ENCODE results near the gene DGKI.
A peak's percentile ranks its signal among the peaks of the same experiment; 100 is the strongest.

Gene DGKI

GRCh38 chr7:137590756-137591305, 255.9 kb downstream of the DGKI start:
- Histone ChIP-seq H3K4me3 (ENCODE audit: low read length in 2 of 2) (no peak overlapping the region), H3K18ac (ENCODE audit: low read length) (no peak overlapping the region), H2BK5ac (ENCODE audit: low read length) (no peak overlapping the region), H3K9ac (ENCODE audit: low read depth, low read length, poor library complexity) (no peak overlapping the region), H4K8ac (ENCODE audit: low read depth, low read length) (no peak overlapping the region), H2AFZ (ENCODE audit: low read length) (peak overlapping the region; percentile 77), H2BK120ac (ENCODE audit: low read depth, low read length) (no peak overlapping the region), H3K9me3 (replicated peaks in 1 of 2; ENCODE audit: control insufficient read depth in 2 of 2, insufficient read depth in 1 of 2, low read depth in 1 of 2, low read length in 2 of 2) (no peaks in the 10 kb centered on the region), H3K27ac (replicated peaks; ENCODE audit: low read length) (no peak overlapping the region), H2BK15ac (ENCODE audit: low read length) (no peak overlapping the region), H2BK12ac (ENCODE audit: low read length) (no peak overlapping the region), H3K36me3 (replicated peaks in 1 of 2; ENCODE audit: control insufficient read depth in 2 of 2, insufficient read depth in 2 of 2, low read length in 2 of 2) (no peaks in the 10 kb centered on the region), H3K27me3 (ENCODE audit: control insufficient read depth in 3 of 3, insufficient read depth in 3 of 3, low read depth in 1 of 3, low read length in 3 of 3) (peaks cover 0 to 3% (median 0%) of the 10 kb centered on the region in 3 experiments), H2AK5ac (ENCODE audit: low read depth, low read length) (no peak overlapping the region), H3K4ac (ENCODE audit: low read length) (no peak overlapping the region), H4K91ac (ENCODE audit: low read depth, low read length, poor library complexity) (no peak overlapping the region), H3K23ac (ENCODE audit: low read depth, low read length, poor library complexity) (no peak overlapping the region), H3K79me1 (ENCODE audit: low read depth, low read length) (no peaks in the 10 kb centered on the region), H3K14ac (ENCODE audit: low read length) (no peak overlapping the region), H3K4me1 (ENCODE audit: control insufficient read depth in 2 of 2, insufficient read depth in 1 of 2, low read depth in 1 of 2, low read length in 2 of 2) (peaks cover 9 to 26% of the 10 kb centered on the region in 2 donors), H3K4me2 (ENCODE audit: insufficient read depth, low read length, poor library complexity, severe bottlenecking) (no peak overlapping the region)
- DNase-seq (ENCODE audit: low spot score), result no peak
- no CpG with 5 or more reads among the region's 15 CpGs for WGBS, 2 donors (ENCODE audit: extremely low coverage in 2 of 2, insufficient read length in 2 of 2, insufficient replicate concordance in 1 of 2)

GRCh38 chr7:137590071-137590755, 256.6 kb downstream of the DGKI start:
- no peak for DNase-seq (ENCODE audit: low spot score)
- Histone ChIP-seq H2BK12ac (ENCODE audit: low read length) (no peak overlapping the region), H4K91ac (ENCODE audit: low read depth, low read length, poor library complexity) (no peak overlapping the region), H4K8ac (ENCODE audit: low read depth, low read length) (no peak overlapping the region), H3K79me1 (ENCODE audit: low read depth, low read length) (no peaks in the 10 kb centered on the region), H2AK5ac (ENCODE audit: low read depth, low read length) (no peak overlapping the region), H3K9me3 (replicated peaks in 1 of 2; ENCODE audit: control insufficient read depth in 2 of 2, insufficient read depth in 1 of 2, low read depth in 1 of 2, low read length in 2 of 2) (no peaks in the 10 kb centered on the region), H3K14ac (ENCODE audit: low read length) (no peak overlapping the region), H3K18ac (ENCODE audit: low read length) (no peak overlapping the region), H2BK120ac (ENCODE audit: low read depth, low read length) (no peak overlapping the region), H3K27me3 (ENCODE audit: control insufficient read depth in 3 of 3, insufficient read depth in 3 of 3, low read depth in 1 of 3, low read length in 3 of 3) (peaks cover 0 to 3% (median 0%) of the 10 kb centered on the region in 3 experiments), H3K4ac (ENCODE audit: low read length) (no peak overlapping the region), H2BK5ac (ENCODE audit: low read length) (no peak overlapping the region), H3K9ac (ENCODE audit: low read depth, low read length, poor library complexity) (no peak overlapping the region), H2BK15ac (ENCODE audit: low read length) (no peak overlapping the region), H3K4me3 (ENCODE audit: low read length in 2 of 2) (no peak overlapping the region), H2AFZ (ENCODE audit: low read length) (peak overlapping the region; percentile 77), H3K4me2 (ENCODE audit: insufficient read depth, low read length, poor library complexity, severe bottlenecking) (no peak overlapping the region), H3K27ac (replicated peaks; ENCODE audit: low read length) (no peak overlapping the region), H3K36me3 (replicated peaks in 1 of 2; ENCODE audit: control insufficient read depth in 2 of 2, insufficient read depth in 2 of 2, low read length in 2 of 2) (no peaks in the 10 kb centered on the region), H3K4me1 (ENCODE audit: control insufficient read depth in 2 of 2, insufficient read depth in 1 of 2, low read depth in 1 of 2, low read length in 2 of 2) (peaks cover 9 to 26% of the 10 kb centered on the region in 2 donors), H3K23ac (ENCODE audit: low read depth, low read length, poor library complexity) (no peak overlapping the region)
- WGBS, 2 donors (ENCODE audit: extremely low coverage in 2 of 2, insufficient read length in 2 of 2, insufficient replicate concordance in 1 of 2), result no CpG with 5 or more reads among the region's 7 CpGs

- H2BK12ac ChIP-seq (ENCODE audit: low read length), result no peak overlapping the region
- WGBS, 2 donors (ENCODE audit: extremely low coverage in 2 of 2, insufficient read length in 2 of 2, insufficient replicate concordance in 1 of 2), result no CpG with 5 or more reads among the region's 5 CpGs
- H2AFZ ChIP-seq (ENCODE audit: low read length), result no peak overlapping the region
- no peak overlapping the region for H2BK5ac ChIP-seq (ENCODE audit: low read length)
- no peak overlapping the region for H4K8ac ChIP-seq (ENCODE audit: low read depth, low read length)
- H3K9ac ChIP-seq (ENCODE audit: low read depth, low read length, poor library complexity), result no peak overlapping the region
- H3K14ac ChIP-seq (ENCODE audit: low read length), result no peak overlapping the region
- no peak overlapping the region for H4K91ac ChIP-seq (ENCODE audit: low read depth, low read length, poor library complexity)
- H3K27ac ChIP-seq (replicated peaks; ENCODE audit: low read length), result no peak overlapping the region
- no peak overlapping the region for H3K23ac ChIP-seq (ENCODE audit: low read depth, low read length, poor library complexity)
- H3K18ac ChIP-seq (ENCODE audit: low read length), result no peak overlapping the region
- no peak overlapping the region for H2BK120ac ChIP-seq (ENCODE audit: low read depth, low read length)
- no peak overlapping the region for H3K4ac ChIP-seq (ENCODE audit: low read length)
- H3K27me3 ChIP-seq (ENCODE audit: control insufficient read depth in 3 of 3, insufficient read depth in 3 of 3, low read depth in 1 of 3, low read length in 3 of 3), result peaks cover 0 to 3% (median 0%) of the 10 kb centered on the region in 3 experiments
- H3K4me1 ChIP-seq (ENCODE audit: control insufficient read depth in 2 of 2, insufficient read depth in 1 of 2, low read depth in 1 of 2, low read length in 2 of 2), result peaks cover 12 to 26% of the 10 kb centered on the region in 2 donors
- DNase-seq (ENCODE audit: low spot score), result no peak
- no peak overlapping the region for H3K4me2 ChIP-seq (ENCODE audit: insufficient read depth, low read length, poor library complexity, severe bottlenecking)
- no peaks in the 10 kb centered on the region for H3K9me3 ChIP-seq (replicated peaks in 1 of 2; ENCODE audit: control insufficient read depth in 2 of 2, insufficient read depth in 1 of 2, low read depth in 1 of 2, low read length in 2 of 2)
- H2BK15ac ChIP-seq (ENCODE audit: low read length), result no peak overlapping the region
- H3K79me1 ChIP-seq (ENCODE audit: low read depth, low read length), result no peaks in the 10 kb centered on the region
- no peak overlapping the region for H3K4me3 ChIP-seq (ENCODE audit: low read length in 2 of 2)
- no peak overlapping the region for H2AK5ac ChIP-seq (ENCODE audit: low read depth, low read length)
- no peaks in the 10 kb centered on the region for H3K36me3 ChIP-seq (replicated peaks in 1 of 2; ENCODE audit: control insufficient read depth in 2 of 2, insufficient read depth in 2 of 2, low read length in 2 of 2)
Measured at GRCh38 chr7:137587326-137587725, 259.4 kb downstream of the DGKI start.

- Histone ChIP-seq H2BK15ac (ENCODE audit: low read length) (no peak overlapping the region), H3K4me3 (ENCODE audit: low read length in 2 of 2) (no peak overlapping the region), H2BK12ac (ENCODE audit: low read length) (no peak overlapping the region), H4K91ac (ENCODE audit: low read depth, low read length, poor library complexity) (no peak overlapping the region), H3K9me3 (replicated peaks in 1 of 2; ENCODE audit: control insufficient read depth in 2 of 2, insufficient read depth in 1 of 2, low read depth in 1 of 2, low read length in 2 of 2) (no peaks in the 10 kb centered on the region), H2AK5ac (ENCODE audit: low read depth, low read length) (no peak overlapping the region), H3K27ac (replicated peaks; ENCODE audit: low read length) (no peak overlapping the region), H3K27me3 (ENCODE audit: control insufficient read depth in 3 of 3, insufficient read depth in 3 of 3, low read depth in 1 of 3, low read length in 3 of 3) (peaks cover 0 to 3% (median 0%) of the 10 kb centered on the region in 3 experiments), H3K9ac (ENCODE audit: low read depth, low read length, poor library complexity) (no peak overlapping the region), H3K4ac (ENCODE audit: low read length) (no peak overlapping the region), H3K18ac (ENCODE audit: low read length) (no peak overlapping the region), H3K23ac (ENCODE audit: low read depth, low read length, poor library complexity) (no peak overlapping the region), H2AFZ (ENCODE audit: low read length) (no peak overlapping the region), H4K8ac (ENCODE audit: low read depth, low read length) (no peak overlapping the region), H3K79me1 (ENCODE audit: low read depth, low read length) (no peaks in the 10 kb centered on the region), H3K4me1 (ENCODE audit: control insufficient read depth in 2 of 2, insufficient read depth in 1 of 2, low read depth in 1 of 2, low read length in 2 of 2) (peaks cover 9 to 12% of the 10 kb centered on the region in 2 donors), H3K4me2 (ENCODE audit: insufficient read depth, low read length, poor library complexity, severe bottlenecking) (no peak overlapping the region), H2BK120ac (ENCODE audit: low read depth, low read length) (no peak overlapping the region), H3K14ac (ENCODE audit: low read length) (no peak overlapping the region), H2BK5ac (ENCODE audit: low read length) (no peak overlapping the region), H3K36me3 (replicated peaks in 1 of 2; ENCODE audit: control insufficient read depth in 2 of 2, insufficient read depth in 2 of 2, low read length in 2 of 2) (no peaks in the 10 kb centered on the region)
- WGBS, 2 donors (ENCODE audit: extremely low coverage in 2 of 2, insufficient read length in 2 of 2, insufficient replicate concordance in 1 of 2), result no CpG with 5 or more reads among the region's 3 CpGs
- peak; percentile 54 for DNase-seq (ENCODE audit: low spot score)
Measured at GRCh38 chr7:137585591-137585990, 261.2 kb downstream of the DGKI start.

All from neuronal stem cell (in vitro differentiated cells).